GM18951 (cell line): ENCODE results near the gene PTPN22.
A peak's percentile ranks its signal among the peaks of the same experiment; 100 is the strongest.

Experiments used
- POLR2A ChIP-seq: IDR thresholded peaks from 4 replicates; pipeline ENCODE4 v1.6.1; 2011; ENCODE audit warnings: mild to moderate bottlenecking; ENCODE audit not compliant: insufficient read length, insufficient read depth; ENCODE audit errors: extremely low read depth
- in situ Hi-C: fragments of 300-500 bp; cut with MboI; formaldehyde crosslinking; loops from one replicate; pipeline ENCODE4 v1.12.0; 2022; ENCODE audit warnings: low sequenced_read_pairs, mixed read lengths, inconsistent platforms; ENCODE audit not compliant: unreplicated experiment

PTPN22 gene

DNA sequence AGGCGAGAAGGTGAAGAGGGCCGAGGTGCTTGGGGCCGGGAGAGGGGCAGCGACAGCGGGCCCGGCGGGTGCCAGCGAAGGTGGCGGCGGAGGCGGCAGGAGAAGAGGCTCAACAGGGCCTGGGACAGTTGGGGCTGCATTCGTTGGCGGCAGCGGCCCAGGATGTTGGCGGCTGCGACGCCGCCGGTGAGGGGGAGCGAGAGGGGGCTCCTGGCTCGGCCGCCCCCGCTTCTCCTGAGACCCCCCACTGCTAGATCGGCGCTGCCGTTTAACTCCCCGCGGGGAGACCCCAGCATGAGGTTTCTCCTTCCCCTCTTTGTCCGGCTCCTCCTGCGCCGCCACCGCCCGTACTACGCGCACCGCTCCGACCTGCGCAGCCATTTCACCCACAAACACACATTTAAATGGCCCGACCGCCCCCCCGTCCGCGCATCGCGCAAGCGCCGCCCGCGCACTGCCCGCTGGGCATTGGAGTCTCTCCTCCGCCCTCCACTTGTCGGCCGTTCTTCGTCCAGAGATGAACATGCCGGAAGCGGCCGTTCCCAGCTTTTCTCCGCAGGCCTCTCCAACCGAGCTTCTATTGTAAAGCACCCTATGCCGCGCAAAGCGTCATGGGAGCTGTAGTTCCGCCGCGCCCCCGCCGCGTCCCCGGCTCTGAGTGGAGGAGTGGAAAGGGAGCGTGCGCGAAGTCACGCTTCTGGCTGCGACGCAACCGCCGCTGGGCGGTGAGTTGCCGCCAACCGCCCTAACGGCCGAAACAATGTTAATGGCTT lies 59.4 kb downstream of the PTPN22 start, which contains the start of gene RSBN1:
RSBN1 (minus strand) TSS at position 589 of the 773 bp plus-strand sequence; CDS start at position 525, 64 bp downstream.
- TF ChIP-seq POLR2A = peak; percentile 86
- in situ Hi-C loops = no loop called here

DNA sequence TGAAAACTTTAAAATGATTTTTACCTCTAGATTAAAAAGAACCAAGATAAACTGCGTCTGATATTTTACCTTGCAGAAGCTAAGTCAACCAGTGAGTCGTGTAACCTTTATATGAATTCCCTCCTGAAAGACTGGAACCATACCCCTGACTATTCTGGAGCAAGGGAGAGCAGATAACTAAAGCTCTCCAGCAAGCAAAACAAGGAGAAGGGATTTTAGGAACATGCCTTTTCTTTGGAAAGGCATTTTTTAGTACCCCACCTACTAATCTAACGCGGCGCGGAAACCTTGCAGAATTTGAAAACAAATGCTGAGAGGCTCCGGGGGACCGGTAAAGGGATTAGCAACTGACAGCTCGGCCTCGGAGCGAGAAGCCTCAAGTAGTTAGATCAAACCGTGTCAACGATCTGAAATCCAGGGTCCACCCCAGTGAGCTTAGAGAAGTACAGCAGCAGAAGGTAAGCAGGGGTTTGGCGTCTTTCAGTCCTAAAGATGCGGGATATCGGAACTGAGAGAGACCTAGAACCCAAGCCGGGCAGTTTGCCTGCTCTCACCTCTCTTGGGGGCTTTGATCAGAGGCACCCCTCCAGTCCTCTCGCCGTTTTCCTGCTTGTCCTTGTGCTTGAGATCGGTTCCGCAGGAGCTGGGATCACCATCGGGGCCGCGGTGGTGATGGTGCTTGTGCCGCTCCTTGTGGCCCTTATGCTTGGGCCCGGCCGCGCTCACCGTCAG lies 60.2 kb downstream of the PTPN22 start:
- TF ChIP-seq POLR2A = no peak
- in situ Hi-C loops = no loop called here

DNA sequence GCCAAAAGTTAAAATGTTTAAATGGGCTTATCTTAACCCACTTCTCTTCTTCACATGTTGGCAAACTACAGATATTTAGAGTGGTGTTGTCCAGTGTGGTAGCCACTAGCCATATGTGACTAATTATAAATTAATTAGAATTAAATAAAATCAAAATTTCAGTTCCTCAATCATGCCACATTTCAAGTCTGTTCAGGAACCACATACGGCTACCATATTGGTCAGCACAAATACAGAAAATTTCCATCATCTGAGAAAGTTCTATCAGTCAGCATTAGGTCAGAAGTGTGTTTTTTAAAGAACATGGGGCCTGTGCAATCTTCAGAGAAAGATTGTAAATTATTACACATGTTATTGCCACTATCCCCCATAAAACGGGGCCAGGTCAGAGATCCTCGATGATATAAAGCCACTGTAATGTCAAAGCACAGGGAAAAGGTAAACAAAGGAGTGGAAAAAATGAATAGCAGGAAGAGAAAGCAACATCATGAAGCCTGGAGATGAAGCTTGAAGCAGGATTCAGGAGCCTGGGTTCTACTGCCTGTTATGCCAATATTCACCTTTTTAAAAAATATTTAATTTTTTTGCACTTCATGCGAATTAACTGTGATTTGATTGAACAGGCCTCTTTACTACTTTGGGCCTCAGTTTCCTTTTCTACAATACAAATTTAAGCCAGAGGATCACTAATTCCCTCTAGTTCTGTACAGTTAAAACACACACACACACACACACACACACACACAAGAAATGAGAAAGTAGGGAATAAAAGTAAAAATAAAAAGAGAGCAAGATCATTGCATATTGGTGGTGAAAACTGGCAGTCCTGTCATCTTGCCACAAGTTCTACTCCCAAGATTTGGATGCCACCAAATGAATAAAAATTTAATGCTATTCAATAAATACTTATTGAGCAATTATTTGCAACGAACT lies 61.6 kb downstream of the PTPN22 start:
- TF ChIP-seq POLR2A = no peak
- in situ Hi-C loops = no loop called here

DNA sequence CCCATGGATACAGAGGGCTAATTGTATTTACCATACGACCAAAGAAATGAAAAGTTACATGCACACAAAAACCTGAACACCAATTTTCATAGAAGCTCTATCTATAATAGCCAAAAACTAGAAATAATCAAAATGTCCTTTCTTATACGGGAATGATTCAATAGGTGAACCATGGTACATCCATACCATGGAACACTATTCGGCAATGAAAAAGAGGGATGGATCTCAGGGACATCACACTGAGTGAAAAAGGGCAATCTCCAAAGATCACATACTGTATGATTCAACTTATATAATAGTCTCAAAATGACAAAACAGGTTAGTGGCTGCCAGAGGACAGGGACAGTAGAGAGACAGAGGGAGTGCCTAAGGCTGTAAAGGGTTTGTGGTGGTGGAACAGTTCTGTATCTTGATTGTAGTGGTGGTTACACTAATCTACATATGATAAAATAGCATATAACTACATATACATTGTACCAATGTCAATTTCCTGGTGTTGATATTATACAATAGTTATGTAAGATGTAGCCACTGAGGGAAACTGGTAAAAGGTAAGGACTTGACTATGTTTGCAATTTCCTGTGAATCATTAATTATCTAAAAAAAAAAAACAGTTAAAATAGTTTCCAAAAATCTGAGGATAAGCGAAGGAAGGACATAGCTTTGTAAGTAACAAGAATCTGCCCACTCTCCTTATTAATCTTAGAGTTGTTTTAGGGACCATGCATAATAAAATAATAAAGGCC lies 62.9 kb downstream of the PTPN22 start:
- in situ Hi-C loops = no loop called here
- TF ChIP-seq POLR2A = no peak

DNA sequence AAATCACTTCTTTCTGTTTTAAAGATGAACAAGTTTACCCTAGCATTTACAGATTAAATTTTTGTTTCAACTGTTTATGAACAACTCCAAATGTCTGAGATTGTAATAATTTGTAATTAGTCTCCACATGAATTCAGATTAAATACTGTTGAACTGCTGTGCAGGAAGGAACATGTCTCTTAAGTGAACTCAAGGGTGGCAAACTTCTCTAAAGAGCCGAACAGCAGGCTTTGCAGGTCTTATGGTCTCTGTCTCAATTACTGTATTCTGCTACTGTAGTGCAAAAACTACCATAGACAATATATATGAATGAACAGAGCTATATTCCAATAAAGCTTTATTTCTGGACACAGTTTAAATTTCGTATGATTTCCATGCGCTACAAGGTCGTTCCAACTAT lies 65.9 kb downstream of the PTPN22 start:
- TF ChIP-seq POLR2A = no peak
- in situ Hi-C loops = no loop called here

DNA sequence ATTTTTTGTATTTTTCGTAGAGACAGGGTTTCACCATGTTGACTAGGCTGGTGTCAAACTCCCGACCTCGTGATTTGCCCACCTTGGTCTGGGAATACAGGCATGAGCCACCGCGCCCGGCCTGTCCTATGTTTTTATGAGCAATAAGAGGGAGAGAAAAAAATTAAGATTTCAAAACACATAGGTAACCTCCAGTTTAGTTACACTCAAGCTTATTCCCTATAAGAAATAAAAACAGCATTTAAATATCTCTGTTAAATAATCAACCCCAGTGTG lies 66.3 kb downstream of the PTPN22 start:
- in situ Hi-C loops = no loop called here
- no peak for TF ChIP-seq POLR2A

DNA sequence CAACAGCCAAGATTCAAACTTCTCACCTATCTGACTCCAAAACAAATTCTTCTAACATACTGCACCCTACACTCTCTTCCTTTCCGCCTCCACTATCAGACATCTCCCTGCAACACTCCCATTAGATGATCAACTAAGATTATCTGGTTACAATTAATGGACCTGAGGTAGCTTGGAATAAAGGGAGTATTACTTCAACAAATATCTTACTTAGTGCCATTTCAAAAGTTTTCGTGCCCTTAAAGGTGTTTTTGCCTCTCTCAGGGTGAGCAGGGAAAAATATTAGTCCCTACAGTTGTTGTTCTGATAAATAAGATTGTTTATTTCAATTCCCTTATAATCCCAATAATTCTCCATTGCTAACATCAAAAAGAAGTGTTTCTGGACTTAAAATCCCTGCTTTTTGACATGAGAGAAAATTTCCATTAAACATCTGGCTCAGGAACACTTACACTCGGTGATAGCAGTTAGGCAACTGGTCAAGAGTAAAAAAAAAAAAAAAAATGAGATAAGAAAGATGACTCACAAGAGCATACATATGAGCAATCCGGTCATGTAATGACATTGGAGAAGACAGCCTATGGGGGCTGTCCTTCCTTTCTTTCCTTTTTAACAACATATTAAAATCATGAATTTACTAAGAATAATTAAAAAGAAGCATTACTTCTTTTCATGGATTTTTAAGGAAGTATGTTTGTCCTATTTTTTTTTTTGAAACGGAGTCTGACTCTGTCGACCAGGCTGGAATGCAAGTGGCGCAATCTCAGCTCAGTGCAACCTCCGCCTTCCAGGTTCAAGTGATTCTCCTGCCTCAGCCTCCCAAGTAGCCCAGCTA lies 66.9 kb downstream of the PTPN22 start:
- no peak for TF ChIP-seq POLR2A
- in situ Hi-C loops = no loop called here

DNA sequence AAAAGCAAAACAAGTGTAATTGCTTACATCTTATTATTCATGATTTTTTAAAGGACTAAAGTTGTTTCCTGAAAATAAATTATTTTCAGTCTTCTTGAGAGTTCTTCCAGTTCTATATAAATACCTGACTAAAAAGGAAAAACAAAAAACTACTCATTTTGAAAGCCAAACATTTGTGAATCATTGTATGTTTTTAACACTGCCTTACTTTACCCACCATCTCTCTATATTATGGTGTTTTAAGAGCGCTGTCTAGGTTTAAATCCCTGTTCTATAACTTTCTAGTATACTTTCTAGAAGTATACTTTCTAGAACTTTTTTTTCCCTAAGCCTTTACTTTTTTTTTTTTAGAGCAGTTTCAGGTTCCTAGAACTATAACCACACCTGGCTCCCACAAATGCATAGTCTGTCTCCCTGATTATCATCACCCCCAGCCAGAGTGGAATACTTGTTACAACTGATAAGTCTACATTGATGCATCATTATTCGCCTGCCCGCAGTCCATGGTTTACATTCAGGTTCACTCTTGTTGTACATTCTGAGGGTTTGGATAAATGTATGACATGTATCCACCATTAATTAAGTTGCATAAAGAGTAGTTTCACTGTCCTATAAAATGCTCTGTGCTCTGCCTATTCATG lies 69.0 kb downstream of the PTPN22 start:
- in situ Hi-C loops = no loop called here
- TF ChIP-seq POLR2A = no peak

DNA sequence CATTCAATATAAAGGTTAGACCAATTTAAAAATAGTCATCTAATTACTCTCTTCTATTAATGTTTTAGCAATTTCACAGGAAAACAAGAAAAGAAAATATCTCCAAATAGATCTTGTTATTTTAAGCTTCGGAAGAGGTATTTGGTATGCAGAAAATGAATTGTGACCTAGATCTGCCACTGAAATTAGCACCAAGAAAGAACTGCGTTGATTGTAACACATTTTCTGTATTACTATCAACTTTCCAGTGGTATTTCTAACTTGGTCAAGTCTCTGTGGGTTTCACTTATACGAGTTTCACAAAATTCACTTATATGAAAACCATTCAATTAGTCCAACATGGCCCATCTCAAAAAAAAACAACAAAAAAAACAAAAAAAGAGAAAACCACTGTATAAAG lies 71.0 kb downstream of the PTPN22 start:
- in situ Hi-C loops = no loop called here
- no peak for TF ChIP-seq POLR2A

DNA sequence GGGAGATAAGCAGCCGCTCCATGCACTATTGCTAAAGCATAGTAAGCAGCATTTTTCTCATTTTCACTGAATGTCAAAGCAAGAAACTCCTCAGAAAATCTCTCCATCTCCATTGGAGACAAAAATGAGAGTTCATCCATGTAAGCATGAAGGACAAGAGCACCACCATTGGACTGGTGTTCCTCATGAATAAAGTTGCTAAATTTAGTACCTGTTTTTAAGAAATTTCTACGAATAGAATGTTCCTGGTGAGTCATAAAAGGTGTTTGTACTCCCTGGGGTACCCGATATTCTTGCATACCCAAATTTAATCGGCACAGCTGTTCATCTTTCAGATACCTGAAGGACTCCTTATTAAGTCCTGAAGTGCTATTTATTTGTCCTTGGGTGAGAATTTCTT lies 74.0 kb downstream of the PTPN22 start:
- in situ Hi-C loops = no loop called here
- no peak for TF ChIP-seq POLR2A
